GM13976 (cell line): Measurements from ENCODE around the gene INSC.

Experiments used
- DNase-seq: peaks from one replicate; pipeline ENCODE4 v3.0.0; 2012; ENCODE audit warnings: low spot score
- CTCF ChIP-seq: IDR thresholded peaks from 2 replicates; pipeline ENCODE4 v1.5.1; 2012; ENCODE audit warnings: borderline replicate concordance, mild to moderate bottlenecking; ENCODE audit not compliant: insufficient read depth; ENCODE audit errors: extremely low read depth, missing control alignments, control extremely low read depth
- in situ Hi-C: fragments of 300-500 bp; cut with MboI; formaldehyde crosslinking; loops from one replicate; pipeline ENCODE4 v1.12.0; 2022; ENCODE audit warnings: low sequenced_read_pairs, mixed read lengths, inconsistent platforms; ENCODE audit not compliant: unreplicated experiment

INSC gene

GRCh38 chr11:15108592-15109130, 6.1 kb upstream of the INSC start:
- DNase-seq: no peak
- TF ChIP-seq CTCF: no peak
- in situ Hi-C loops: loop anchor here (10.0 kb wide), 1 partner anchor 46 kb away; no protein-coding TSS in a partner anchor

GRCh38 chr11:15109602-15110001, 5.1 kb upstream of the INSC start:
- in situ Hi-C loops: loop anchor here (10.0 kb wide), 1 partner anchor 45 kb away; no protein-coding TSS in a partner anchor
- no peak for TF ChIP-seq CTCF
- no peak for DNase-seq

GRCh38 chr11:15111215-15111614, 3.5 kb upstream of the INSC start:
- DNase-seq: no peak
- in situ Hi-C loops: no loop called here
- TF ChIP-seq CTCF: no peak

- in situ Hi-C loops: no loop called here
- no peak for DNase-seq
- TF ChIP-seq CTCF: no peak
These were observed 2.6 kb upstream of the INSC start for GRCh38 chr11:15112131-15112541.

GRCh38 chr11:15113381-15113780, 1.3 kb upstream of the INSC start:
- no peak for DNase-seq
- no peak for TF ChIP-seq CTCF
- in situ Hi-C loops: no loop called here

- DNase-seq: no peak
- TF ChIP-seq CTCF: no peak
- in situ Hi-C loops: no loop called here
These were observed 963 bp downstream of the INSC start for GRCh38 chr11:15115686-15116085.

- in situ Hi-C loops: no loop called here
- DNase-seq: no peak
- TF ChIP-seq CTCF: no peak
These were observed 3.0 kb downstream of the INSC start for GRCh38 chr11:15117751-15118150.
